Liver (tissue), 9 donors: ENCODE data around the gene IRF4. TPM values are rescaled to one million over a fixed set of nuclear protein-coding genes. Genes with fewer than 3 reads are reported as not detected.

Experiments
- DNase-seq: peaks from one replicate; pipeline ENCODE4 v3.0.0-alpha.2; 2017; ENCODE audit warnings: low spot score
- H3K27ac ChIP-seq, 2 donors: one replicate each; pipeline ENCODE4 v1.7.0; 2013; ENCODE audit warnings: inconsistent platforms in 2 of 2, low read length in 2 of 2, control low read depth in 1 of 2, low read depth in 1 of 2, mild to moderate bottlenecking in 1 of 2
- H3K27me3 ChIP-seq, 4 donors: one replicate each; pipeline versions ENCODE4 v1.6.1 to v1.7.0; 2013; ENCODE audit warnings: low read length in 3 of 4, inconsistent platforms in 1 of 4, mild to moderate bottlenecking in 1 of 4, moderate library complexity in 1 of 4; ENCODE audit not compliant: control insufficient read depth in 4 of 4, insufficient read depth in 4 of 4
- H3K36me3 ChIP-seq, 4 donors: one replicate each; pipeline versions ENCODE4 v1.6.1 to v1.7.0; 2013; ENCODE audit warnings: low read length in 3 of 4, mild to moderate bottlenecking in 3 of 4, low read depth in 1 of 4, moderate library complexity in 1 of 4; ENCODE audit not compliant: control insufficient read depth in 4 of 4, insufficient read depth in 3 of 4
- H3K4me1 ChIP-seq, 4 donors: one replicate each; pipeline versions ENCODE4 v1.6.1 to v1.7.0; 2013; ENCODE audit warnings: low read length in 3 of 4, mild to moderate bottlenecking in 3 of 4, moderate library complexity in 1 of 4; ENCODE audit not compliant: control insufficient read depth in 4 of 4, insufficient read depth in 4 of 4
- H3K4me3 ChIP-seq, 3 donors: one replicate each; pipeline versions ENCODE4 v1.6.1 to v1.7.0; 2013; ENCODE audit warnings: low read length in 3 of 3, control low read depth in 1 of 3, low read depth in 1 of 3, mild to moderate bottlenecking in 1 of 3
- H3K9ac ChIP-seq, 2 donors: one replicate each; pipeline ENCODE4 v1.7.0; 2013; ENCODE audit warnings: low read length in 2 of 2, mild to moderate bottlenecking in 2 of 2, moderate library complexity in 2 of 2, control low read depth in 1 of 2, low read depth in 1 of 2
- H3K9me3 ChIP-seq, 4 donors: one replicate each; pipeline versions ENCODE4 v1.6.1 to v1.7.0; 2013; ENCODE audit warnings: low read length in 3 of 4; ENCODE audit not compliant: control insufficient read depth in 4 of 4
- GABPA ChIP-seq, 2 donors: IDR thresholded peaks in 1 of 2; conservative IDR thresholded peaks in 1 of 2; 2 replicates each; pipeline ENCODE4 v1.6.1; 2016; ENCODE audit warnings: antibody characterized with exemption in 2 of 2, mild to moderate bottlenecking in 1 of 2, moderate library complexity in 1 of 2
- HNF4A ChIP-seq, 2 donors: conservative IDR thresholded peaks; 2 replicates each; pipeline ENCODE4 v1.6.1; 2016; ENCODE audit warnings: antibody characterized with exemption in 2 of 2, mild to moderate bottlenecking in 2 of 2
- HNF4G ChIP-seq: IDR thresholded peaks from 2 replicates; pipeline ENCODE4 v1.6.1; 2016; ENCODE audit warnings: antibody characterized with exemption
- JUND ChIP-seq, 2 donors: IDR thresholded peaks; 2 replicates each; pipeline ENCODE4 v1.6.1; 2016; ENCODE audit warnings: antibody characterized with exemption in 2 of 2
- MAX ChIP-seq: IDR thresholded peaks from 2 replicates; pipeline ENCODE4 v1.6.1; 2016; ENCODE audit warnings: antibody characterized with exemption
- NR2F2 ChIP-seq: IDR thresholded peaks from 2 replicates; pipeline ENCODE4 v1.6.1; 2016; ENCODE audit warnings: antibody characterized with exemption
- RXRA ChIP-seq, 2 donors: IDR thresholded peaks; 2 replicates each; pipeline ENCODE4 v1.6.1; 2017 to 2018; ENCODE audit warnings: antibody characterized with exemption in 2 of 2, mild to moderate bottlenecking in 1 of 2
- SP1 ChIP-seq: IDR thresholded peaks from 2 replicates; pipeline ENCODE4 v1.6.1; 2018; ENCODE audit warnings: antibody characterized with exemption, mild to moderate bottlenecking
- YY1 ChIP-seq: IDR thresholded peaks from 2 replicates; pipeline ENCODE4 v1.6.1; 2016; ENCODE audit warnings: antibody characterized with exemption, mild to moderate bottlenecking
- ZBTB33 ChIP-seq: IDR thresholded peaks from 2 replicates; pipeline ENCODE4 v1.6.1; 2016; ENCODE audit warnings: antibody characterized with exemption
- WGBS: extraction: QIAGEN DNeasy Blood & Tissue Kit; methylation state at CpG from one replicate; pipeline ENCODE4 v1.1.7; 2013; 5-methylcytosine and 5-hydroxymethylcytosine counted together
- polyA plus RNA-seq, 2 donors: library from polyadenylated mRNA; stranded (reverse) in 1 of 2; unstranded in 1 of 2; fragments of 200-250 nt in 1 of 2; fragments of >200 nt in 1 of 2; fragmentation: Nextera tagmentation in 1 of 2; extraction: Ambion mirVana in 1 of 2; gene quantifications; one replicate each; pipeline versions ENCODE4 v1.2.1 to v1.2.3, GENCODE V29; 2013 to 2015
- total RNA-seq, 2 donors: library from RNA; depleted of rRNA; stranded (reverse); fragments of >200 nt; gene quantifications; one replicate each; pipeline ENCODE4 v1.2.3, GENCODE V29; 2014
- TF ChIP-seq, protein P1 (sequence below): IDR thresholded peaks from 2 replicates; pipeline ENCODE4 v1.6.1; 2016; ENCODE audit warnings: antibody characterized with exemption, mild to moderate bottlenecking
- donor health status: healthy.
- donor health status: healthy.
- donor health status: healthy.
- donor health status: healthy.
- donor health status: healthy.

The IRF4 gene
- total and polyA plus RNA-seq, 4 donors, result 0.68 to 1.6 (median 1.1) TPM

DNA sequence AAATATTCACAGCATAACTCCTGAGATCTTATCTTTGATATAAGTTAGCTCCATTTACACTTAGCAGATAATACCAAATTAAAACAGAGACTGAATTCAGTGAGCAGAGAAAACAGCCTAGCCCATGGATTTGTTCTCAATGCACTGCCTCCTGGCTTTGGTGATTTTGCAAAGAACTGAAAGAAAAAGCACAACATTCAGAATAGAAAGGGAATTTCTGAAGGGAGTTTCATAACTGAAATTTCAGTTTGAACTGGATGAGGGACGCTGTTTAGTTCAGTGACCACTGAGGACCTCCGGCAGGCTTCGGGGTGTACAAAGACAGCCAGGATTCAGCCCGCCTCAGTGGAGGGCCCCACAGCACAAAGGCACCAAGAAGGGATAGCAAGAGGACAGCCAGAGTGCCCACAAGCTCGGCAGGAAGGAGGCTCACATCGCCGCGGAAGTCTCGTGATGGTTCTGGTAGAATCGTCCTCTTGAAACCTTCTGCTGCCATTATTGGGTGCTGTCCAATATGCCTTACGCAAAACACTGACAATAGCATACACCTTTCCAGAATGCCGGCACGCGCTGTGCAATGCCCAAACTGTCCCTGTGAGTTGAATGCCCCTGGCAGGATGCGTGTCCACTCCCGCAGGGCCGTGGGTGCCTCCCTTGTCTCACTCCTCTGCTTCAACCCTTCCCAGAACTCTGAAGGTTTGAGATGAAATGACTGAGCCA lies 9.7 kb upstream of the IRF4 start:
- H3K9me3 ChIP-seq, result no peaks in the 10 kb centered on the region
- no peak for TF ChIP-seq NR2F2
- no peak for TF ChIP-seq JUND (IDR thresholded peaks at IDR 0.05)
- no peak for TF ChIP-seq GABPA (IDR thresholded peaks at IDR 0.05 in 1 of 2, conservative IDR thresholded peaks at IDR 0.05 in 1 of 2)
- no peak for TF ChIP-seq RXRA (IDR thresholded peaks at IDR 0.05)
- TF ChIP-seq ZBTB33, result no peak
- TF ChIP-seq HNF4G, result no peak
- TF ChIP-seq SP1, result no peak
- TF ChIP-seq HNF4A (conservative IDR thresholded peaks at IDR 0.05), result no peak
- TF ChIP-seq, protein P1, sequence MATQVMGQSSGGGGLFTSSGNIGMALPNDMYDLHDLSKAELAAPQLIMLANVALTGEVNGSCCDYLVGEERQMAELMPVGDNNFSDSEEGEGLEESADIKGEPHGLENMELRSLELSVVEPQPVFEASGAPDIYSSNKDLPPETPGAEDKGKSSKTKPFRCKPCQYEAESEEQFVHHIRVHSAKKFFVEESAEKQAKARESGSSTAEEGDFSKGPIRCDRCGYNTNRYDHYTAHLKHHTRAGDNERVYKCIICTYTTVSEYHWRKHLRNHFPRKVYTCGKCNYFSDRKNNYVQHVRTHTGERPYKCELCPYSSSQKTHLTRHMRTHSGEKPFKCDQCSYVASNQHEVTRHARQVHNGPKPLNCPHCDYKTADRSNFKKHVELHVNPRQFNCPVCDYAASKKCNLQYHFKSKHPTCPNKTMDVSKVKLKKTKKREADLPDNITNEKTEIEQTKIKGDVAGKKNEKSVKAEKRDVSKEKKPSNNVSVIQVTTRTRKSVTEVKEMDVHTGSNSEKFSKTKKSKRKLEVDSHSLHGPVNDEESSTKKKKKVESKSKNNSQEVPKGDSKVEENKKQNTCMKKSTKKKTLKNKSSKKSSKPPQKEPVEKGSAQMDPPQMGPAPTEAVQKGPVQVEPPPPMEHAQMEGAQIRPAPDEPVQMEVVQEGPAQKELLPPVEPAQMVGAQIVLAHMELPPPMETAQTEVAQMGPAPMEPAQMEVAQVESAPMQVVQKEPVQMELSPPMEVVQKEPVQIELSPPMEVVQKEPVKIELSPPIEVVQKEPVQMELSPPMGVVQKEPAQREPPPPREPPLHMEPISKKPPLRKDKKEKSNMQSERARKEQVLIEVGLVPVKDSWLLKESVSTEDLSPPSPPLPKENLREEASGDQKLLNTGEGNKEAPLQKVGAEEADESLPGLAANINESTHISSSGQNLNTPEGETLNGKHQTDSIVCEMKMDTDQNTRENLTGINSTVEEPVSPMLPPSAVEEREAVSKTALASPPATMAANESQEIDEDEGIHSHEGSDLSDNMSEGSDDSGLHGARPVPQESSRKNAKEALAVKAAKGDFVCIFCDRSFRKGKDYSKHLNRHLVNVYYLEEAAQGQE, result no peak
- no peak for TF ChIP-seq MAX
- no peak for TF ChIP-seq YY1
- H3K4me3 ChIP-seq, result no peak overlapping the region
- H3K27ac ChIP-seq, result no peak overlapping the region
- no peak for DNase-seq
- no peak overlapping the region for H3K9ac ChIP-seq
- WGBS, result 89% methylated on average over 17 of the region's 17 CpGs
- no peaks in the 10 kb centered on the region for H3K4me1 ChIP-seq
- no peaks in the 10 kb centered on the region for H3K36me3 ChIP-seq
- H3K27me3 ChIP-seq, result peaks cover 0 to 3% (median 0%) of the 10 kb centered on the region in 4 donors

GRCh38 chr6:382883-383810 lies 8.4 kb upstream of the IRF4 start:
- H3K4me1 ChIP-seq, result peaks cover 0 to 4% (median 1%) of the 10 kb centered on the region in 4 donors
- no peak for TF ChIP-seq JUND (IDR thresholded peaks at IDR 0.05)

More at GRCh38 chr6:382883-383810, 8.4 kb upstream of the IRF4 start:
- Histone ChIP-seq H3K27ac (no peak overlapping the region), H3K9ac (no peak overlapping the region), H3K9me3 (no peaks in the 10 kb centered on the region), H3K27me3 (peaks cover 0 to 3% (median 0%) of the 10 kb centered on the region in 4 donors), H3K4me3 (no peak overlapping the region), H3K36me3 (no peaks in the 10 kb centered on the region)
- DNase-seq, result no peak
- 90% methylated on average over 22 of the region's 22 CpGs for WGBS
